Activated naive CD4-positive, alpha-beta T cell (primary cell): ENCODE measurements around the gene CASZ1.

Experiments
- DNase-seq, 4 experiments: peaks; one replicate each; lab custom pipeline; 2025; lab: John Stamatoyannopoulos, UW

CASZ1 gene

GRCh38 chr1:10687782-10688408, 108.6 kb downstream of the CASZ1 start:
- no peak for DNase-seq

DNA sequence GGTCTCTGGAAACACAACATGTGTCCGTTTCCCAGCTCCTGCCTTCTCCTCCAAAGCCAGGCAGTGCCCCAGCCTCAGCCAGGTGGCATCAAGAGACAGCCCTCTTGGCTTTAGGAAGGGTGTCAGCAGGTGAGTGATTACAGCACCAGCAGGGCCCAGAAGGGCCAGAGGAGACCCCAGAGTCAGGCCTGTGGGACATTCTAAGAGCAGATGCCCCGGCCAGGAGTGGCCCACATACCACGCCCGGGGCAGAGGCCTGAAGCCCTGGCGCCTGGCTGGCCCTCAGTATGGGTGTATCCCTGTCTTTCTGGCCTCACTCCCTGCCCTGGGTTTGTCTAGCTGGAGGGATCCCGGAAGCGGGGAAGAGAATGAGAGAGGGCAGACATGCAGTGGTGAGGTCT, 109.2 kb downstream of the CASZ1 start:
- DNase-seq = no peak

GRCh38 chr1:10686404-10687040, 109.9 kb downstream of the CASZ1 start:
- no peak for DNase-seq

DNA sequence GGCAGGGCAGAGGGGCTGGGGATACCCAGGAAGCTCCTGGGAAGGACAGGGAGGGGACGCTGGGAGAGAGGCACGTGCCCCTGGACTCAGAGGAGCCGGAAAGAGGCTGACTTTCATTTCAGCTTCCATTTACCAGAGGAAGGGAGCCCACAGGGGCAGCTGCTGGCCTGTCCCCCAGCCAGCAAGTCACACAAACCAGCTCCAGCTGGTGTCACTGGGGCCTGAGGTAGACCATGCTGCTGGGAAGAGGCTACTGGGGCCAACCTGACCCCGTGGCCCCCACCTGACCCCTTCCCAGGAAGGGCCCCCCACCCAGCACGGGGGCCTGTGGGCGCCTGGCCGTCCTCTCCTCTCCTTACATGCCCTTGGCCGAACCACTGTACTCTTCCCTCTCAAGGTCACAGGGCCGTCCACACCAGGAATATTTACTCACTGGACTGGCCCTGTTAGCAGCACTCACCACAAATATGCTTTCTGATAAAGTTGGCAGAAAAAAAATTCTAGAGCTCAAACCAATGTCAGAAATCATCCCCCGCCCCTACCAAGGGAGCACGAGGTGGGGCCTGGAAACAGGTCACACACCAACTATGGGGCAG, 110.5 kb downstream of the CASZ1 start:
- no peak for DNase-seq

DNA sequence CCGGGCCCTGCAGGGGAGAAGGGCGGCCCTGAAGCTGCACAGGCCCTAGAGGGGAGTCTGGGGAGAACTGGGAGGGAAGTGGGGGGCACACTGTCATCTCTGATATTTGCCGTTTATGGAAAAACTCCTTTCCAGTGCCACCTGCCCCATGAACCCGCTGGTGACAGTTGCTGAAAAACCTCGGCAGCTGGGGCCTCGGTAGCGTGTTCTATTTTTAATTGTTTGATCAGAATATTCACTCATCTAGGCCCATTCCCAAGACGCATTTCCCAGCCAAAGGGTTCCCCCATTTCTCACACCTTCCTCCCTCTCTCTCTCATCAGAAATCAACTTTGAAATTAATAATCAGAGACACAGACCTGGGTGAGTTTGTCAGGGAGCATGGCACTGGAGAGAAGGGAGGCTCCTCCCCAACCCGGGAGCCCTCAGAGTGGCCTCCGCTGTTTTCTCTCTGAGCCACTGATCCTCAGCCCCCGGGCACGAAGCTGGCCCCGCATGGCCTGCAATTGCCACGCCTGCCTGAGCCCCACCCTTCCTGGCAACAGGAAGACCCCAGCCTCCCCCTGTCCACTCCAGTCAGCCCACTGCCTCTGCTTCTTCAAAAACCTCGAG, 111.1 kb downstream of the CASZ1 start:
- no peak for DNase-seq

DNA sequence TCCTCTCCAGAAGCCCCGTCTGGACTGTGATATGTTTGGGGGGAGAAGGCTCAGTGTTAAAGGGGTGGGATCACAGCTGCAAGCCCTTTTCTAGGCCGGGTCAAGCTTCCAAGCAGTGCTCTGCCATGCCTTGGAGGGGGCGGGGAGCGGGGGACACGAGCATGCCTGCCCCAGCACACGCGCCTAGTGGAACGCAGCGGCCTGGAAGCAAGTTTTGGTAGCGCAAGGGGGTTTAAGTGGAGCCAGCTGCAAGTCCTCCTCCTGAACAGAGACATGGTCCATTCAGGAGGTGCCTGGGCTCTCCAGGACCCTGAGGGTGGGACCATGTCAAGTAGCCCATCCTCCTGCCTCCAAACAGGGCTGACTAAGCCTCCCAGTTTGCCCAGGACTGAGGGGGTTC, 112.2 kb downstream of the CASZ1 start:
- no peak for DNase-seq

GRCh38 chr1:10682449-10683309, 113.8 kb downstream of the CASZ1 start:
- no peak for DNase-seq

GRCh38 chr1:10682108-10682445, 114.4 kb downstream of the CASZ1 start:
- no peak for DNase-seq

DNA sequence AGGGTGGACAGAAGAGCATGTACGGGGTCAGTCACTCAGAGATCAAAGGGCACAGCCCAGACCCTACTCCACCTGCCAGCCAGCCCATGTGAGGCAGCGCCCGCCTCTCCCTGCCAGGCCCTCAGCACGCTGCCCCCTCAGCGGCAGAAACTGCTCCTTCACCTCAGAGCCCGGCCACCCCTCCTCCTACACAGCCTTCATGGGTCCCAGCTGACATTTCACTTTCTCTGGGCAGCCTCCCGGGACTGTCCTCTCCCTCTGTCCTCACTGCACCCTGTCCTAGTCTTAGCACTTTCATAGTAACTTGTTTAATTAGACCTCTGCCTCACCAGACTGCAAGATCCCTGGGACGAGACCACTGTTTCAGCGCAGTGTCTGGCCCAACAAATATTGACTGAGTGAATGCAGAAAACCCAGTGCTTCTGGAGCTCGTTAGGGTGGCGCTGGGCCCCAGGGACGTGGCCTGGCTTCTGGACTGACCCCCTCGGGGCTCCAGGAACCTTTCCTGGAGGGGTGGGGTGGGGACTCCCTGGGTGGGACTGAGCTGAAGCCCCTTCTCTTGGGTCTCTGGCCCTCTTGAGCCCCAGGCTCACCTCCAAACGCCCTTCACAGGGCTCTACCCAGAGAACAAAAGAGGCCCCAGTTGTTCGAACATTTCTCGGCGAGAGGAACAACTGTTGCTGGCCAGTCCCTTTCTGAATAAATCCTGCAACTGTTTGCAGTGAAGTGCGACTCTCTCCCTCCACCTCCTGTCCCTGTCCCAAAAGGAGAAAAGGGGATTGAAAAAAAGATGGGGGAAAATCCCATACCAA, 114.9 kb downstream of the CASZ1 start:
- DNase-seq = no peak

DNA sequence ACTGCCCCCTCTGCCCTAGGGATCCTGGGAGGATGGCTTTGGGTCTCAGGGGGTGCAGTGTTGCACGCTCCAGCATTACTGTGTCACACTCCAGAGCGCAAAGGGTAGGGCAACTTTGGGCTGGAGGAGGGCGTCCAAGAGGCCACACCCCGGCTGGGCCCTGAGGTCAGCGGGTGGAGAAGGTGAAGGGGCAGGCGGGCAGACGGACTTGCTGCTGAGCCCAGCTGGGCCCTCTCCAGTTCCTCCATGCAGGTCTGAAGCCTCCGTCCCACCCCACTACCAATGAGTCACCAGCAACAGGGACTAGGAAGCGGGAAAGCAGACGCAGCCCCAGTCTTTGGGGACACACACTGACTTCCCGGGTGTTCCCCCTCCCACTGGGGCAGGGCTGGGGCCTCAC, 116.0 kb downstream of the CASZ1 start:
- no peak for DNase-seq

DNA sequence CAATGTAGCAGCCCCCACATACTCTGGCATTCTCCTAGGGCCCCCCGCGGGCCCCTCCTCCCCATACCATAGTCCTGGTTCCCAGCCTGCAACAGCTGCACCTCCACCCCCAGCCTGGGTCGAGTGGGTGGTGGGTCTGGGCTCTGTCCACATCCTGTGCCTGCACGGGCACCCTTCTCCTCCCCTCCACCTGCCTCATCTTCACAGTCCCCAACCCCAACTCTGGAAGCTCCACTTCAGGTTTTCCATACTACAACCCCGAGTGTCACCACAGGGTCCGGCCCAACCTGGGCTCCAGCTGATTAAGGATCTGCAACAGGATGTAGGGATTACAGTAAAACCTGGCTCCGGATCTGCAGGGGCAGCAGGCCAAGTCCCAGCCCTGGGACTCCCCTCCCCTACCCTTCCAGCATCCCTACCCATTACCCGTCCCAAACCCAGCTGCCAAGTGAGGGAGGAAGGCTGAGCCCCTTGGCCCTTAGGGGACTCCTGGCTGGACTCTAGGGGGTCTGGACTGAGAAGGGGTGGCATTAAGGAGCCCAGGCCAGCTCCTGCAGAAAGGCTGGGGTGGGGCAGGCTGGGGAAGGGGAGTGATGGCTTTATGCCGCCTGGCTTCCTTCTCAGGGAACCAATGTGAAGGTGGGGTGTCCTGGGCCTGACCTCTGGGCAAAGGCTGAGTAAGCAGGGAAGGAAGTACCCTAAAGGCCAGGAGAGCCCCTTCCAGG, 116.8 kb downstream of the CASZ1 start:
- DNase-seq = no peak

DNA sequence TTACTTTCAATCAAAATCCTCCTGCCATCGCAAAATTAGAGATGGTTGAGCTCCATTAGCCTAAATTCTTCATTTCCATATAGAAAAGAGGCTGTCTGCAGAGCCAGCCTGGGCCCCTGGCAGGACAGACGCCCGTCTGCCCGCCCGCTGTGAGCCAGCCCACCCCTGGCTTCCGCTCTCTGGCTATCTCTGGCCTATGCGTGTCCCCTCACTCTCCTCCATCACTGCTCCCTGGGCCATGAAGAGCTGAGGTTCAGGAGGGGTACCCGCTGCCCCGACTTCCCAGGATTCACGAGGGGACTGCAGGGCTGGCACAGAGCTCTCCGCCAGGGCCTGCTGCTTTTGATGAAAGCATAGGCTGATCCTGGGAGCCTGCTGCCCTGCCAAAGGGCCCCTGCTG, 117.6 kb downstream of the CASZ1 start:
- DNase-seq = no peak

DNA sequence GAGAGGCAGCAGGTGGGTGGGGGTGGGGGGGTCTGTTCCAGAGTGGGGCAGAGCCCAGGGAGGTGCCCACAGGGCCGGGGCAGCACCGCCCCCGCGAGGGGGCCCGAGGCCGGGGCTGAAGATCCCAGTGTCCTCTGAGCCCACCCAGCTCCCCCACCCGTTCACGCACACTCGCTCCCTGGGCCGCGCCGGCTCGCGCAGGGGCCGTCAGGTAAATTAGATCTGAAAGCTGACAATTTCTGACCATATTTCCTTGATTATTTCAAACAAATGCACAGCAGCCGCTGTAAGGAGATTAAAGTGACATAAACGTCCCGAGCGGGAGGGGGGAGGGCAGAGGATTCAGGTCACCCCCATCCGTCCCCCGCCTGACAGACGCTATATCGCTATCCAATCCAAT, 118.0 kb downstream of the CASZ1 start:
- DNase-seq = no peak

DNA sequence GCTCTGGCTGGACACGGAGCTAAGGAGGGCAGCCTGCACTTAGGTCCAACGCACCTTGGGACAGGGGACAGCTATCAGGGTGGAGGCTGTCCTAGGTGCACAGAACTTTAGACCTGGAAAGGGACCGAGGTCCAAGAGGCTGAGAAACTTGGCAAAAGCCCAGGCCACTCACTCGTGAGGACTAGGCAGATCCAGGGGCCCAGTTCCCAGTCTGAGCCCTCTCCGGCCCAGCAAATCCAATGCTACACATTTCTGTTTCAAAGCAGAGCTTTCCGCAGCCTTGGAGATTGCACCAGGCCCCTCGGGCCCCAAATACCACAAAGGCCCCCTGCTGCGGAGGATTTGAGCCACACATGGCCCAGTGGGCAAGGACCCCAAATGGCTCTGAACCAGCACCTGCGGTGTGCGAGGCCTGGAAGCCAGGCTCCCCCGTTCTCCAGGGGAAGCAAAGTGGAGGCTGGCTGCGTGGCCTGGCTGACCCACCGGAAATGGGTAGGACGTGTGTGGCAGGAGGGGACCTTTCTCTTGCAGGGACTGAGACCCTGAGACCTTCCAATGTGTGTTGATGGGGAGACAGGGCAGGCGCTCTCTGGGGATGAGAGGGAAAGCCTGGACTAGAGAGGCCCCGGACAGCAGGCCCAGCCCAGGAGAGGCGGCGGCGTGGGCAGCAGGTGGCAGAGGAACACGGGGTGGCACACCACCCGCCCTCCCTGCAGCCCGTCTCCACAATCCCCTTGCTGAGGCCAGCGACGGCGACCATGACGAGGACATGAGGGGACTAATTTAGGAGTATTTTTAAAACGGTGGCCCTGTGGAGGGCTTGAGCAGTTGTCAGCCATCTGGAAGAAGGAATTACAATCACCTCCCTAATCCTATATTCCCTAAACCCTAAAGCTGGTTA, 118.7 kb downstream of the CASZ1 start:
- no peak for DNase-seq

DNA sequence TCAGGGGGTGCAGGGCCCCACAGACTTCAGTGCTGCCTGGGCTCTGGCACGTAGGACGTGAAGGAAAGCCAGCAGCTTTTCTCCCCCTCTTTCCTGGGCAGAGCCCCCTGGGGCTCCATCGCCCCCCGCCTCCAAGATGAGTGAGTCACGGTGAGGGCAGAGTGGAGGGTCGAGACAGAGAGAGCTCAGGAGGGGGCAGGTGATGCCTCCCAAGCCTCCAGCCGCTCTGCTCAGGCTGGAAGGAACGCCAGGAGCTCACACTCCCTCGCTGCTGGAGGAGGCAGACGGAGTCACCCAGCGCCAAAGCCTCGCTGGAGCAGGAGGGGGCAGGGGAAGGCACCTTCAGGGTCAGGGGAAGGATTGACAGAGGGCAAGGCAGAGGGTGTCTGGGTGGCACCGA, 119.5 kb downstream of the CASZ1 start:
- no peak for DNase-seq

DNA sequence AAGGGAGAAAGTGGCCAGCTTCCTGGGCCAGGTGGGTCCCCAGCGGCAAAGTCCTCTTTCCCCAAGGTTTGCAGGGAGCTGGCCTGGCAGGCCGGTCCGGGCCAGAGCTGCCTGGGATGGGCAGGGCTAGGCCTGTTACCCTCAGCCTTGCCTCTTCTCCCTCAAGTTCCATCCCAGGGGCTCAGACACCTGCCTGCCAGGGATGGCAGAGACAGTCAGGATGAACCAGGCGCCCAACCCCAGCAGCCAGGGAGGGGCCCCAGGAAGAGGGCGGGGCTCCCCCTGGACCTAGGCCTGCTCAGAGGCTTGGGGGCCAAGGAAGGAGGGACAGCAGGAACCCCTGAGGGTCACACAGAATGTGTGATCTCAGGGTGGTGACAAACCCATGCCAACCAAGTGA, 120.6 kb downstream of the CASZ1 start:
- DNase-seq = no peak

- DNase-seq = no peak
These were observed 121.5 kb downstream of the CASZ1 start for GRCh38 chr1:10674700-10675609.

DNA sequence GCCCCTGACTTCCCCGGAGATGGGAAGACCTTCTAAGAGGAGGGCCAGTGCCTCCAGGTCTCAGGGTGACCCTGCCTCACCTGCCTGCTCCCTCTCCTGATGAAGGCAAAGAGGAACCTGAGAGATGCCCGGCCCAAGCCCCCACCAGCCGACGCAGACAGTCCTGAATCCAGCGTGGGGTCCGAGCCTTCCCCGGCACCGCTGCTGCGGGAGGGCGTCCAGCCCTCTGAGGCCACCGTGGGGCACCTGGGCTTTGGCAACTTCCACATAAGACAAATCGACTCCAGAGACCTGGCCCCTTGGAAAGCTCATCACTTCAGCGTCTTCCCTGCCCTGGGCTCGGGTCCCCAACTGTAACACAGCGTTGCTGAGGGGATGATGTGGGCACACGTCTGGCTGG, 122.2 kb downstream of the CASZ1 start:
- DNase-seq = no peak
